CD8-positive, alpha-beta memory T cell (primary cell): ENCODE results near the gene OOEP. TPM values are rescaled to one million over a fixed set of nuclear protein-coding genes. Genes with fewer than 3 reads are reported as not detected.

Experiments
- CTCF ChIA-PET: fragments of 350-600 bp; sonication (Branson Sonifier 250); formaldehyde crosslinking; loops from one replicate; lab custom pipeline; 2021; ENCODE audit warnings: antibody characterized with exemption; lab: Charles Lee
- POLR2A ChIA-PET: fragments of 350-600 bp; sonication (Branson Sonifier 250); formaldehyde crosslinking; loops from one replicate; lab custom pipeline; 2021; ENCODE audit warnings: antibody characterized with exemption; lab: Charles Lee
- DNase-seq, 5 donors: peaks; one replicate each; pipeline versions ENCODE4 v3.0.0 to v3.0.0-alpha.2; 2020 to 2022; ENCODE audit warnings: mixed read lengths in 1 of 5
- H3K27ac ChIP-seq: one replicate; pipeline ENCODE4 v1.7.0; 2013; ENCODE audit warnings: low read depth, mild to moderate bottlenecking, low read length, moderate library complexity
- H3K27me3 ChIP-seq: 2 replicates; pipeline ENCODE4 v1.7.0; 2013; ENCODE audit warnings: low read length, mild to moderate bottlenecking; ENCODE audit not compliant: insufficient read depth, poor library complexity, severe bottlenecking
- H3K36me3 ChIP-seq: 2 replicates; pipeline ENCODE4 v1.7.0; 2013; ENCODE audit warnings: mild to moderate bottlenecking, low read length, moderate library complexity; ENCODE audit not compliant: insufficient read depth
- H3K4me1 ChIP-seq: 2 replicates; pipeline ENCODE4 v1.7.0; 2013; ENCODE audit warnings: mild to moderate bottlenecking, low read length, moderate library complexity; ENCODE audit not compliant: insufficient read depth
- H3K4me3 ChIP-seq: 2 replicates; pipeline ENCODE4 v1.7.0; 2013; ENCODE audit warnings: mild to moderate bottlenecking, low read length
- H3K9me3 ChIP-seq: 2 replicates; pipeline ENCODE4 v1.7.0; 2013; ENCODE audit warnings: mild to moderate bottlenecking, low read length
- H3K27ac Mint-ChIP-seq, 8 donors: one replicate each; pipeline ENCODE4 v1.8.0; 2020 to 2021; ENCODE audit warnings: mixed read lengths in 8 of 8, mild to moderate bottlenecking in 6 of 8, inconsistent platforms in 3 of 8, moderate library complexity in 3 of 8
- H3K27me3 Mint-ChIP-seq, 2 donors: one replicate each; pipeline ENCODE4 v1.8.0; 2020 to 2021; ENCODE audit warnings: mixed read lengths in 2 of 2, mild to moderate bottlenecking in 1 of 2, moderate library complexity in 1 of 2
- H3K36me3 Mint-ChIP-seq, 3 donors: one replicate each; pipeline ENCODE4 v1.8.0; 2020 to 2021; ENCODE audit warnings: mixed read lengths in 3 of 3, inconsistent platforms in 1 of 3, mild to moderate bottlenecking in 1 of 3
- H3K4me1 Mint-ChIP-seq, 3 donors: one replicate each; pipeline ENCODE4 v1.8.0; 2020 to 2021; ENCODE audit warnings: mixed read lengths in 3 of 3, inconsistent platforms in 1 of 3, mild to moderate bottlenecking in 1 of 3
- H3K4me3 Mint-ChIP-seq, 7 donors: one replicate each; pipeline ENCODE4 v1.8.0; 2020 to 2021; ENCODE audit warnings: mixed read lengths in 7 of 7, mild to moderate bottlenecking in 6 of 7, moderate library complexity in 4 of 7, inconsistent platforms in 2 of 7
- H3K9me3 Mint-ChIP-seq, 5 donors: one replicate each; pipeline ENCODE4 v1.8.0; 2020 to 2022; ENCODE audit warnings: mixed read lengths in 5 of 5, mild to moderate bottlenecking in 3 of 5, moderate library complexity in 2 of 5, inconsistent platforms in 1 of 5
- polyA plus RNA-seq: library from polyadenylated mRNA; unstranded; fragments of 300-500 nt; fragmentation: Illumina TruSeq; gene quantifications from one replicate; pipeline ENCODE4 v1.2.3, GENCODE V29; 2021
- total RNA-seq, 2 experiments: library from RNA; stranded (reverse); gene quantifications; one replicate each; pipeline ENCODE4 v1.2.3, GENCODE V29; 2021

Gene OOEP
- total and polyA plus RNA-seq, 3 experiments from 2014 or later, result 0.47 TPM; not detected in 2

DNA sequence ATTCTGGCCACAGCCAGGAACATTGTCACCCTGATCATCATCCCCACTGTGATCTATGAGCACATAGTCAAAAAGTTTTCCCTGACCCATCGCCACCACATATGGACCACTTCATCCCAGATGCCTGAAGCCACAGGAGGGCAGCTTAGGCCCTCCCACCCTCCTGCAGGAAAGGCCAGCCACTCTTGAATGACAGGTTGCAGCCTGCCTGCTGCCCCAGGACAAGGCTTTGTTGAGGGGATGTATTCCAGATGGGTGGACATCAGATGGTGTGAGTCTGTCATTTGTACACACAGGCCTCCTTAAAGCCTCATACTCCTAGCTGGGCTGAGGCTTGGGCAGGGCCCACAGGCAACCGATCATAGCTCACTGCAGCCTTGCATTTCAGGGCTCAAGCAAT is 46.4 kb downstream of the OOEP start:
- Histone ChIP-seq H3K9me3 (no peaks in the 10 kb centered on the region), H3K27me3 (no peaks in the 10 kb centered on the region), H3K4me3 (no peak overlapping the region), H3K4me1 (no peaks in the 10 kb centered on the region), H3K36me3 (no peaks in the 10 kb centered on the region), H3K27ac (no peak overlapping the region)
- no peak for DNase-seq
- ChIA-PET CTCF (no interaction called here), POLR2A (interaction anchor here (0.6 kb wide), 2 partner anchors 44 to 127 kb away, joined by 3 to 7 read pairs; no protein-coding TSS in a partner anchor)
- Mint-ChIP-seq H3K36me3 (peaks cover 0 to 1% (median 0%) of the 10 kb centered on the region in 3 donors), H3K4me1 (no peaks in the 10 kb centered on the region), H3K4me3 (no peak overlapping the region), H3K9me3 (no peaks in the 10 kb centered on the region), H3K27ac (no peak overlapping the region), H3K27me3 (peaks cover 5 to 13% of the 10 kb centered on the region in 2 donors)

Other genes starting within 250 kb of the OOEP start
- under 1 TPM in 1 of 2 experiments, not detected in 1; 0.37 TPM for gene KHDC1L, start 144.4 kb downstream of the OOEP start, total RNA-seq
- not detected for gene KHDC1L, start 144.4 kb downstream of the OOEP start, polyA plus RNA-seq
- gene KHDC1, start 106.7 kb downstream of the OOEP start, total RNA-seq, result 1 to 10 TPM; 6.3 to 7.1 TPM
- 2.4 TPM for gene KHDC1, start 106.7 kb downstream of the OOEP start, polyA plus RNA-seq
- gene DPPA5, start 15.6 kb downstream of the OOEP start, total RNA-seq, result not detected
- not detected for gene DPPA5, start 15.6 kb downstream of the OOEP start, polyA plus RNA-seq
- gene KHDC3L, start 7.2 kb downstream of the OOEP start, total RNA-seq, result not detected
- not detected for gene KHDC3L, start 7.2 kb downstream of the OOEP start, polyA plus RNA-seq
- under 1 TPM; 0.71 to 0.98 TPM for gene DDX43, start 24.9 kb upstream of the OOEP start, total RNA-seq
- gene DDX43, start 24.9 kb upstream of the OOEP start, polyA plus RNA-seq, result 1.6 TPM
- 10 to 100 TPM; 48.3 to 49.3 TPM for gene CGAS, start 82.4 kb upstream of the OOEP start, total RNA-seq
- gene CGAS, start 82.4 kb upstream of the OOEP start, polyA plus RNA-seq, result 13.2 TPM
- 10 to 100 TPM; 44.2 to 48.1 TPM for gene MTO1, start 91.8 kb upstream of the OOEP start, total RNA-seq
- 34.4 TPM for gene MTO1, start 91.8 kb upstream of the OOEP start, polyA plus RNA-seq
- gene EEF1A1, start 151.1 kb upstream of the OOEP start, total RNA-seq, result 1,000 to 10,000 TPM; 8,526 to 8,727 TPM
- gene EEF1A1, start 151.1 kb upstream of the OOEP start, polyA plus RNA-seq, result 10,611 TPM